ENCODE results near the gene MAB21L4.

The MAB21L4 gene

GRCh38 chr2:240901986-240902614 lies 6.1 kb upstream of the MAB21L4 start:
- TF ChIP-seq CTCF (IDR thresholded peaks at IDR 0.05) (no peak), ZFX (IDR thresholded peaks at IDR 0.05; ENCODE audit: borderline replicate concordance) (no peak)
- H3K27ac ChIP-seq, result no peak overlapping the region

- no peak overlapping the region for H3K27ac ChIP-seq
Measured at GRCh38 chr2:240900141-240900860, 4.3 kb upstream of the MAB21L4 start.

GRCh38 chr2:240899468-240899865 lies 3.5 kb upstream of the MAB21L4 start:
- no peak for TF ChIP-seq ZFX (IDR thresholded peaks at IDR 0.05; ENCODE audit: borderline replicate concordance)
- TF ChIP-seq CTCF (IDR thresholded peaks at IDR 0.05), result no peak
- H3K27ac ChIP-seq, result no peak overlapping the region

More at GRCh38 chr2:240900141-240900860, 4.3 kb upstream of the MAB21L4 start:
- TF ChIP-seq CTCF (IDR thresholded peaks at IDR 0.05) (no peak), ZFX (IDR thresholded peaks at IDR 0.05; ENCODE audit: borderline replicate concordance) (no peak)

GRCh38 chr2:240898731-240899467 lies 2.9 kb upstream of the MAB21L4 start:
- no peak overlapping the region for H3K27ac ChIP-seq
- TF ChIP-seq ZFX (IDR thresholded peaks at IDR 0.05; ENCODE audit: borderline replicate concordance), result no peak
- TF ChIP-seq CTCF (IDR thresholded peaks at IDR 0.05), result no peak

- TF ChIP-seq ZFX (IDR thresholded peaks at IDR 0.05; ENCODE audit: borderline replicate concordance), result no peak
- H3K27ac ChIP-seq, result no peak overlapping the region
Measured at GRCh38 chr2:240898108-240898730, 2.3 kb upstream of the MAB21L4 start.

- TF ChIP-seq CTCF (IDR thresholded peaks at IDR 0.05) (no peak), ZFX (IDR thresholded peaks at IDR 0.05; ENCODE audit: borderline replicate concordance) (no peak)
- no peak overlapping the region for H3K27ac ChIP-seq
Measured at GRCh38 chr2:240896871-240897692, 1.1 kb upstream of the MAB21L4 start.

- TF ChIP-seq ZFX (IDR thresholded peaks at IDR 0.05; ENCODE audit: borderline replicate concordance) (no peak), CTCF (IDR thresholded peaks at IDR 0.05) (no peak)
- no peak overlapping the region for H3K27ac ChIP-seq
Measured at GRCh38 chr2:240896394-240896793, 438 bp upstream of the MAB21L4 start.

All from 22Rv1 (cell line).